B cell (primary cell): ENCODE data around the gene SNPH. TPM values are rescaled to one million over a fixed set of nuclear protein-coding genes. Genes with fewer than 3 reads are reported as not detected.

Experiments used
- ATAC-seq: fragments of 200-7000 bp; cut with Tn5 transposase; one replicate; pipeline ENCODE4 v1.10.0; 2021; ENCODE audit warnings: low read depth, mild to moderate bottlenecking, moderate number of reproducible peaks, moderate library complexity
- CTCF ChIA-PET: fragments of 350-600 bp; sonication (Branson Sonifier 250); formaldehyde crosslinking; loops from one replicate; lab custom pipeline; 2021; ENCODE audit warnings: antibody characterized with exemption, inconsistent platforms; lab: Charles Lee
- POLR2A ChIA-PET: fragments of 350-600 bp; sonication (Branson Sonifier 250); formaldehyde crosslinking; loops from one replicate; lab custom pipeline; 2021; ENCODE audit warnings: antibody characterized with exemption; lab: Charles Lee
- DNase-seq: peaks from one replicate; pipeline ENCODE4 v3.0.0; 2013
- H2AFZ ChIP-seq: 2 replicates; pipeline ENCODE4 v1.6.1; 2012; ENCODE audit warnings: mild to moderate bottlenecking, low read depth, low read length; ENCODE audit not compliant: insufficient read depth, poor library complexity, severe bottlenecking
- H3K27ac ChIP-seq, 2 donors: 1 replicate in 1 of 2; 2 replicates in 1 of 2; pipeline ENCODE4 v1.5.1; 2012 to 2013; ENCODE audit warnings: low read length in 2 of 2, mild to moderate bottlenecking in 2 of 2, moderate library complexity in 1 of 2
- H3K27me3 ChIP-seq, 4 experiments: fragments of 200-600 bp in 1 of 4; sonication (generic) in 1 of 4; replicated peaks in 1 of 4; 1 replicate in 2 of 4; 2 replicates in 2 of 4; pipeline versions ENCODE4 v1.6.1 to v1.7.0; 2013 to 2016; ENCODE audit warnings: low read length in 3 of 4, mild to moderate bottlenecking in 2 of 4, mixed read lengths in 1 of 4, moderate library complexity in 1 of 4; ENCODE audit not compliant: insufficient read depth in 4 of 4, control insufficient read depth in 3 of 4; ENCODE audit errors: control extremely low read depth in 1 of 4
- H3K36me3 ChIP-seq, 2 experiments: replicated peaks in 1 of 2; 1 replicate in 1 of 2; 2 replicates in 1 of 2; pipeline versions ENCODE4 v1.6.1 to v1.7.1; 2013; ENCODE audit warnings: low read length in 1 of 2; ENCODE audit not compliant: insufficient read depth in 2 of 2, control insufficient read depth in 1 of 2; ENCODE audit errors: control extremely low read depth in 1 of 2, extremely low read depth in 1 of 2
- H3K4me1 ChIP-seq, 2 donors: fragments of 200-600 bp in 1 of 2; sonication (generic) in 1 of 2; 1 replicate in 1 of 2; 2 replicates in 1 of 2; pipeline versions ENCODE4 v1.5.1 to v1.6.1; 2013 to 2017; ENCODE audit warnings: low read length in 2 of 2; ENCODE audit not compliant: control insufficient read depth in 2 of 2, insufficient read depth in 2 of 2
- H3K4me2 ChIP-seq: replicated peaks from 2 replicates; pipeline ENCODE3; 2012; ENCODE audit warnings: mild to moderate bottlenecking, low read depth, low read length; ENCODE audit not compliant: poor library complexity, severe bottlenecking
- H3K4me3 ChIP-seq, 5 experiments: fragments of 200-600 bp in 1 of 5; sonication (generic) in 1 of 5; 1 replicate in 3 of 5; 2 replicates in 2 of 5; pipeline versions ENCODE4 v1.5.1 to v1.7.0; 2011 to 2016; ENCODE audit warnings: low read length in 4 of 5, mild to moderate bottlenecking in 4 of 5, low read depth in 2 of 5, control low read depth in 1 of 5, moderate library complexity in 1 of 5; ENCODE audit not compliant: insufficient read depth in 1 of 5; ENCODE audit errors: control extremely low read depth in 1 of 5, extremely low read depth in 1 of 5
- H3K79me2 ChIP-seq: fragments of 200-600 bp; sonication (generic); one replicate; pipeline ENCODE4 v1.6.0; 2016; ENCODE audit warnings: low read length; ENCODE audit not compliant: control insufficient read depth, insufficient read depth
- H3K9ac ChIP-seq: fragments of 200-600 bp; sonication (generic); 2 replicates; pipeline ENCODE4 v1.6.1; 2017; ENCODE audit warnings: mild to moderate bottlenecking, low read length, moderate library complexity
- H3K9me3 ChIP-seq, 3 donors: one replicate each; pipeline versions ENCODE4 v1.6.1 to v1.7.1; 2013; ENCODE audit warnings: low read length in 2 of 3; ENCODE audit not compliant: control insufficient read depth in 2 of 3, insufficient read depth in 1 of 3; ENCODE audit errors: control extremely low read depth in 1 of 3
- H4K20me1 ChIP-seq: 2 replicates; pipeline ENCODE4 v1.6.0; 2012; ENCODE audit warnings: mild to moderate bottlenecking, low read length; ENCODE audit not compliant: insufficient read depth, control insufficient read depth, poor library complexity, severe bottlenecking
- H3K27ac Mint-ChIP-seq: one replicate; pipeline ENCODE4 v1.8.0; 2021; ENCODE audit warnings: mixed read lengths
- H3K27me3 Mint-ChIP-seq: one replicate; pipeline ENCODE4 v1.8.0; 2021; ENCODE audit warnings: mixed read lengths
- H3K4me1 Mint-ChIP-seq: one replicate; pipeline ENCODE4 v1.8.0; 2021; ENCODE audit warnings: mixed read lengths
- H3K4me3 Mint-ChIP-seq: one replicate; pipeline ENCODE4 v1.8.0; 2021; ENCODE audit warnings: mixed read lengths
- H3K9me3 Mint-ChIP-seq: one replicate; pipeline ENCODE4 v1.8.0; 2022; ENCODE audit warnings: mixed read lengths; ENCODE audit not compliant: insufficient read depth
- EZH2 ChIP-seq: IDR thresholded peaks from 2 replicates; pipeline ENCODE4 v1.6.1; 2012; ENCODE audit warnings: borderline replicate concordance, low read depth, mild to moderate bottlenecking, moderate library complexity, low read length; ENCODE audit not compliant: insufficient read depth, poor library complexity, severe bottlenecking
- WGBS: methylation state at CpG from one replicate; pipeline ENCODE4 v1.1.5; 2013; ENCODE audit warnings: missing lambda C conversion rate; ENCODE audit not compliant: insufficient coverage; 5-methylcytosine and 5-hydroxymethylcytosine counted together
- intact Hi-C: fragments of 100-400 bp; cut with micrococcal nuclease; formaldehyde crosslinking; loops from one replicate; pipeline ENCODE4 v1.10.0; 2022
- polyA plus RNA-seq: library from polyadenylated mRNA; depleted of rRNA; stranded (reverse); fragments of >200 nt; gene quantifications from 2 replicates; pipeline ENCODE4 v1.2.3, GENCODE V29; 2012
- total RNA-seq, 2 donors: library from RNA; stranded (reverse); fragments of 120-200 nt in 1 of 2; gene quantifications; 1 replicate in 1 of 2; 2 replicates in 1 of 2; pipeline versions ENCODE4 v1.2.3 to v1.2.4, GENCODE V29; 2013 to 2022
- TF ChIP-seq, protein P1 (sequence below): fragments of 200-600 bp; IDR thresholded peaks from one replicate; pipeline ENCODE4 v1.8.0; 2022; ENCODE audit warnings: antibody characterized with exemption, mild to moderate bottlenecking

SNPH gene
- total and polyA plus RNA-seq, 2 donors (not counting 1 experiment from before 2014, with no cell fraction given) = 0.67 to 3.0 TPM

DNA sequence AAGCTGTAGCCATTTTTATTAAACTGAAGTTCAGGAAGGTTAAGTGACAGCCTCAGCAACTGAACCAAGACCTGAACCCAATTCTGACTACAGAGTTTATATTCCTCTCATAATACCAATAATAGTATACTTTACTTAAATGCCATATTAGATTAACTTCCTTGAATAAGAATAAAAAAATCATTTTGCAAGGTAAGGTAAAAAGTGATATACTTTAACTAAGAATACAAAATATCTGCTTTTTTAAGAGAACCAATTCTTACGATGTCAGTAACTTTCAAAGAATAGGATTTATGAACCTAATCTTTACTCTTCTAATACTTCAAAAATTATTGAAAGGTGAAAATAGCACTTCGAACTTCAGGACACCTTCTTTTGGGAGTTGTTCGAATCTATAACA lies 36.6 kb upstream of the SNPH start:
- Histone ChIP-seq H3K36me3 (no peaks in the 10 kb centered on the region), H3K4me3 (no peak overlapping the region), H3K27me3 (peaks cover 1 to 37% (median 28%) of the 10 kb centered on the region in 4 experiments), H3K27ac (no peak overlapping the region), H3K4me2 (no peak overlapping the region), H2AFZ (no peak overlapping the region), H3K9ac (no peak overlapping the region), H3K79me2 (no peaks in the 10 kb centered on the region), H3K9me3 (peaks cover 0 to 15% (median 0%) of the 10 kb centered on the region in 3 donors), H3K4me1 (peaks cover 16 to 17% of the 10 kb centered on the region in 2 donors), H4K20me1 (no peaks in the 10 kb centered on the region)
- TF ChIP-seq, protein P1, sequence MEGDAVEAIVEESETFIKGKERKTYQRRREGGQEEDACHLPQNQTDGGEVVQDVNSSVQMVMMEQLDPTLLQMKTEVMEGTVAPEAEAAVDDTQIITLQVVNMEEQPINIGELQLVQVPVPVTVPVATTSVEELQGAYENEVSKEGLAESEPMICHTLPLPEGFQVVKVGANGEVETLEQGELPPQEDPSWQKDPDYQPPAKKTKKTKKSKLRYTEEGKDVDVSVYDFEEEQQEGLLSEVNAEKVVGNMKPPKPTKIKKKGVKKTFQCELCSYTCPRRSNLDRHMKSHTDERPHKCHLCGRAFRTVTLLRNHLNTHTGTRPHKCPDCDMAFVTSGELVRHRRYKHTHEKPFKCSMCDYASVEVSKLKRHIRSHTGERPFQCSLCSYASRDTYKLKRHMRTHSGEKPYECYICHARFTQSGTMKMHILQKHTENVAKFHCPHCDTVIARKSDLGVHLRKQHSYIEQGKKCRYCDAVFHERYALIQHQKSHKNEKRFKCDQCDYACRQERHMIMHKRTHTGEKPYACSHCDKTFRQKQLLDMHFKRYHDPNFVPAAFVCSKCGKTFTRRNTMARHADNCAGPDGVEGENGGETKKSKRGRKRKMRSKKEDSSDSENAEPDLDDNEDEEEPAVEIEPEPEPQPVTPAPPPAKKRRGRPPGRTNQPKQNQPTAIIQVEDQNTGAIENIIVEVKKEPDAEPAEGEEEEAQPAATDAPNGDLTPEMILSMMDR = no peak
- TF ChIP-seq EZH2 = no peak
- no peak overlapping the region for H3K27ac Mint-ChIP-seq
- DNase-seq = no peak
- H3K4me1 Mint-ChIP-seq = peaks cover 15% of the 10 kb centered on the region
- CTCF ChIA-PET = no interaction called here
- no peaks in the 10 kb centered on the region for H3K9me3 Mint-ChIP-seq
- H3K4me3 Mint-ChIP-seq = no peak overlapping the region
- WGBS = no CpG with 5 or more reads among the region's 3 CpGs
- ATAC-seq = no peak
- intact Hi-C loops = loop anchor here (10.0 kb wide), 2 partner anchors 115 to 235 kb away; partner anchors contain the start of genes NSFL1C and PSMF1
- POLR2A ChIA-PET = no interaction called here
- peaks cover 31% of the 10 kb centered on the region for H3K27me3 Mint-ChIP-seq

DNA sequence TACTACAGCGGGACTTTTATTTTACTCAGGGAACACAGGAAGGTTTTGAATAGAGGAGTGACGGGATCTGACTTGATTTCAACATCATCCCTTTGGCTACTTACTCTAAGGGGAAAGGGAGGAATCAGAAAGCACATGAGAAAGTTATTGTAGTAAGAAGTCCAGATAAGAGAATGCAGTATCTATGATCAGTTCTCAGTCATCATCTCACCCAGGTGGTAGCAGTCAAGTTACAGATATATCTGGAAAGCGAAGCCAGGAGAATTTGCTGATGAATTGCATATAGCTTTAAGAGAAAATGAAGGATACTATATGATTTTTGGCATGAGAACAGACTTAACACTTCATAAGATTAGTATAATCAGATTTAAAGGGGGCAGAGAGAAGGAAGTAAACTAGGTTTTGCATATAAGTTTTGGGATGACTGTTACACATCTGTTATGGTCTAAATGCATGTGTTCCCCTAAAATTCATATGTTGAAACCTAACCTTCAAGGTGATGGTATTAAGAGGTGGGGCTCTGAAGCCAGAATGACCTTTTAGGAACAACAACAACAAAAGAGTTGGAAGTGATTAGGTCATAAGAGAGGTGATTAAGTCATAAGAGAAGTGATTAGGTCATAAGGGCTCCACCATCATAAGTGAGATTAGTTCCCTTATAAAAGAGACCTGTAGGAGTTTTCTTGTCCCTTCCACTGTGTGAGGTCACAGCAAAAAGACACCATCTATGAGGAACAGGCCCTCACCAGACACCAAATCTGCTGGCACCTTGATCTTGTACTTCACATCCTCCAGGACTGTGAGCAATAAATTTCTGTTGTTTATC lies 33.6 kb upstream of the SNPH start:
- CTCF ChIA-PET = no interaction called here
- H3K27ac ChIP-seq = no peak overlapping the region

More for the DNA sequence above, 33.6 kb upstream of the SNPH start:
- Histone ChIP-seq H2AFZ (no peak overlapping the region), H3K4me3 (no peak overlapping the region), H3K27me3 (peaks cover 1 to 43% (median 14%) of the 10 kb centered on the region in 4 experiments), H3K9me3 (no peaks in the 10 kb centered on the region), H3K79me2 (no peaks in the 10 kb centered on the region), H3K36me3 (no peaks in the 10 kb centered on the region), H3K4me1 (peaks cover 0 to under 1% of the 10 kb centered on the region in 2 donors), H4K20me1 (no peaks in the 10 kb centered on the region), H3K4me2 (no peak overlapping the region), H3K9ac (no peak overlapping the region)
- no CpG with 5 or more reads among the region's 3 CpGs for WGBS
- TF ChIP-seq EZH2 = no peak
- TF ChIP-seq, protein P1 = no peak
- intact Hi-C loops = no loop called here
- H3K27ac Mint-ChIP-seq = no peak overlapping the region
- H3K27me3 Mint-ChIP-seq = peaks cover 29% of the 10 kb centered on the region
- ATAC-seq = no peak
- no peaks in the 10 kb centered on the region for H3K4me1 Mint-ChIP-seq
- DNase-seq = no peak
- H3K4me3 Mint-ChIP-seq = no peak overlapping the region
- H3K9me3 Mint-ChIP-seq = no peaks in the 10 kb centered on the region
- POLR2A ChIA-PET = no interaction called here
